Lower leg skin (tissue), 3 donors: ENCODE data around the gene DSCAML1.

Experiments
- CTCF ChIP-seq, 3 donors: fragments of 450-650 bp; IDR thresholded peaks; one replicate each; pipeline ENCODE4 v1.5.1; 2016; ENCODE audit warnings: antibody characterized with exemption in 3 of 3, mild to moderate bottlenecking in 3 of 3, moderate library complexity in 2 of 3
- POLR2A ChIP-seq, 2 donors: fragments of 450-650 bp; IDR thresholded peaks; one replicate each; pipeline ENCODE4 v1.6.1; 2016 to 2017; ENCODE audit warnings: antibody characterized with exemption in 2 of 2, mild to moderate bottlenecking in 1 of 2, moderate library complexity in 1 of 2

GRCh38 chr11:117794135-117794534 lies 2.9 kb downstream of the DSCAML1 start:
- TF ChIP-seq CTCF (IDR thresholded peaks at IDR 0.05) (no peak), POLR2A (IDR thresholded peaks at IDR 0.05) (no peak)
